Sigmoid colon (tissue), 7 donors: ENCODE results near the gene CCDC85C. TPM values are rescaled to one million over a fixed set of nuclear protein-coding genes. Genes with fewer than 3 reads are reported as not detected.

Source experiments
- DNase-seq: peaks from one replicate; pipeline ENCODE4 v3.0.0-alpha.2; 2019
- H3K27ac ChIP-seq, 4 donors: fragments of 200-600 bp; sonication (generic); one replicate each; pipeline ENCODE4 v1.5.1; 2016 to 2019; ENCODE audit warnings: mild to moderate bottlenecking in 1 of 4
- H3K27me3 ChIP-seq, 3 donors: fragments of 200-600 bp; sonication (generic); one replicate each; pipeline ENCODE4 v1.5.1; 2019; ENCODE audit warnings: mild to moderate bottlenecking in 1 of 3
- H3K36me3 ChIP-seq, 4 donors: fragments of 200-600 bp; sonication (generic); one replicate each; pipeline ENCODE4 v1.5.1; 2016 to 2019
- H3K4me1 ChIP-seq, 4 donors: fragments of 200-600 bp; sonication (generic); one replicate each; pipeline ENCODE4 v1.5.1; 2017 to 2019
- H3K4me3 ChIP-seq, 4 donors: fragments of 200-600 bp; sonication (generic); one replicate each; pipeline ENCODE4 v1.5.1; 2017 to 2019; ENCODE audit warnings: mild to moderate bottlenecking in 2 of 4, moderate library complexity in 1 of 4
- H3K9me3 ChIP-seq, 4 donors: fragments of 200-600 bp in 3 of 4; sonication (generic) in 3 of 4; one replicate each; pipeline versions ENCODE4 v1.5.1 to v1.6.1; 2013 to 2019
- CTCF ChIP-seq, 4 experiments: fragments of 450-650 bp in 3 of 4; fragments of 200-600 bp in 1 of 4; IDR thresholded peaks; one replicate each; pipeline ENCODE4 v1.5.1; 2016 to 2019; ENCODE audit warnings: antibody characterized with exemption in 4 of 4, mild to moderate bottlenecking in 3 of 4, moderate library complexity in 2 of 4
- EP300 ChIP-seq, 4 donors: sonication (generic); formaldehyde crosslinking; IDR thresholded peaks; one replicate each; pipeline ENCODE4 v1.6.1; 2017; ENCODE audit warnings: antibody characterized with exemption in 4 of 4
- POLR2A ChIP-seq, 2 donors: fragments of 450-650 bp; IDR thresholded peaks; one replicate each; pipeline ENCODE4 v1.6.1; 2016; ENCODE audit warnings: antibody characterized with exemption in 2 of 2, mild to moderate bottlenecking in 2 of 2, moderate library complexity in 2 of 2
- POLR2AphosphoS5 ChIP-seq, 4 donors: sonication (generic); formaldehyde crosslinking; IDR thresholded peaks; one replicate each; pipeline ENCODE4 v1.6.1; 2017; ENCODE audit warnings: antibody characterized with exemption in 4 of 4
- WGBS, 2 donors: extraction: QIAGEN DNeasy Blood & Tissue Kit; methylation state at CpG; one replicate each; pipeline ENCODE4 v1.1.7; 2013; 5-methylcytosine and 5-hydroxymethylcytosine counted together
- intact Hi-C: fragments of 100-400 bp; cut with DNase I; formaldehyde crosslinking; loops from one replicate; pipeline ENCODE4 v1.15.1; 2023
- polyA plus RNA-seq, 3 donors: library from polyadenylated mRNA; stranded (reverse); fragments of 200-250 nt; gene quantifications; one replicate each; pipeline ENCODE4 v1.2.3, GENCODE V29; 2013
- total RNA-seq, 4 donors: library from RNA; depleted of rRNA; stranded (reverse); fragments of >200 nt; gene quantifications; one replicate each; pipeline ENCODE4 v1.1.0, GENCODE V29; 2016
- donor health status: healthy with polysubstance abuse.
- donor health status: Bipolar disorder and iron deficiency.
- donor health status: healthy.

Gene CCDC85C
- total and polyA plus RNA-seq, 7 donors, result 11.4 to 79.0 (median 28.1) TPM

DNA sequence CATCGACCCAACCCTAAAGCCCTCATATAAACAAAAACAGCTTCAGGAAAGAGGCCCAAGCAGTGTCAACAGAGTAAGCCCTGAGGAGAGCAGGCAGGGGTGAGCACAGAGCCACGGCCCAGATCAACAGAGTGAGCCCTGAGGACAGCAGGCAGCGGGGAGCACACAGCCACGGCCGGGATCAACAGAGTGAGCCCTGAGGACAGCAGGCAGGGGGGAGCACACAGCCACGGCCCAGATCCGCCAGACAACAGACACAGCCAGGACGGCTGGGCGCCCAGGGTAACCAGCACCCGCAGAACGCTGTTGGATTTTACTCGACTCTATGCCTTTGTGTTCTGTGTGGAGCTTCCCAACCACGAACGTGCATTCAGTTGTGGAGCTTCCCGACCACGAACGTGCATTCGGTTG lies 15.0 kb downstream of the CCDC85C start:
- TF ChIP-seq EP300 (IDR thresholded peaks at IDR 0.05), result no peak
- no peak for TF ChIP-seq CTCF (IDR thresholded peaks at IDR 0.05)
- no peak overlapping the region for H3K4me3 ChIP-seq
- H3K36me3 ChIP-seq, result no peaks in the 10 kb centered on the region
- DNase-seq, result no peak
- intact Hi-C loops, result no loop called here
- peaks cover 0 to 86% (median 81%) of the 10 kb centered on the region in 4 donors for H3K4me1 ChIP-seq
- H3K27ac ChIP-seq, result peak overlapping the region; percentile 38 to 97 (median 76)
- no peaks in the 10 kb centered on the region for H3K9me3 ChIP-seq
- 58 to 71% methylated on average over 18 of the region's 18 CpGs for WGBS, 2 donors
- no peaks in the 10 kb centered on the region for H3K27me3 ChIP-seq

DNA sequence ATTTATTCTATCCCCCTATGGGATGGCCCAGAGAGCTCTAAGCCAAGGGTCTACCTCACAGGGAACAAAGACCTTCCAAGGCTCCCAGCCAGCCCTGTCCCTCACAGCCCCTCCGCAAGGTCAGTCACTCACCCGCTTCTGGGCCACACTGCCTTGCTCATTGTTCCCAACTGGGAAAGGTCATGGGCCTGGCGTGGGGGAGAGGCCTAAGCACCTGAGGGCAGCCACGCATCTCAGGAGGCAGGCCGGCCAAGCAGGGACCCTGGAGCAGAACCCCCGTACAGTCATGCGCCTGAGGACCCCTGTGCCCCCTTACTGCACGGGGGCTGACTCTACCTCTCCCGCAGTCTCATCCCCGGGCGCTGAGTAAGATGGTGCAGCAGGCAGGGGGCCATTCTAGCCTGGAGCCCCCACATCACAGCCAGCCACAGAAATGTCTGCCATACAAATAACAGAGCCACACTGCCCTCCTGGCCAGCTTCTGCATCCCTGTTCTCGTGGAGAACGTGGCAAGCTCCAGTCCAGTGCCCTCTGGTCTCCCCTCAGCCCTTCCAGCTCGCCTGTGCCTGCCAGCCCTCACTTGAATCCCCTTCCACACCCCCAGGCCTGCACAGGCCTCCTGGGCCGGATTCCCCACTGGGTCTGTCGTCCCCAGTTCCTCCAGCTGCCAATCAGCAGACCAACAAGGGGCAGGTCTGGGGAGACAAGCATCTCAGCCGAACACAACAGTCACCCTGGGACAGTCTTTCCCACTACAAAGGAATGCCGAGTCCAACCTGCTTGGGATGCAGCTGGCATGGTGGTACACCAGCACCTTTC lies 16.3 kb downstream of the CCDC85C start:
- peaks cover 0 to 72% (median 67%) of the 10 kb centered on the region in 4 donors for H3K4me1 ChIP-seq
- H3K27me3 ChIP-seq, result no peaks in the 10 kb centered on the region
- TF ChIP-seq CTCF (IDR thresholded peaks at IDR 0.05) (no peak), EP300 (IDR thresholded peaks at IDR 0.05) (no peak), POLR2A (IDR thresholded peaks at IDR 0.05) (no peak), POLR2AphosphoS5 (IDR thresholded peaks at IDR 0.05) (no peak)
- WGBS, 2 donors, result 92 to 93% methylated on average over 18 of the region's 18 CpGs
- intact Hi-C loops, result no loop called here
- H3K36me3 ChIP-seq, result no peaks in the 10 kb centered on the region
- no peaks in the 10 kb centered on the region for H3K9me3 ChIP-seq
- no peak for DNase-seq
- no peak overlapping the region for H3K4me3 ChIP-seq
- H3K27ac ChIP-seq, result peak overlapping the region; percentile 38 to 97 (median 76)

- no peak overlapping the region for H3K4me3 ChIP-seq
- H3K27ac ChIP-seq, result peak overlapping the region; percentile 38 to 97 (median 76)
- 84 to 86% methylated on average over 13 of the region's 13 CpGs for WGBS, 2 donors
- peaks cover 0 to 69% (median 64%) of the 10 kb centered on the region in 4 donors for H3K4me1 ChIP-seq
- no peaks in the 10 kb centered on the region for H3K36me3 ChIP-seq
- no peaks in the 10 kb centered on the region for H3K27me3 ChIP-seq
- intact Hi-C loops, result no loop called here
- TF ChIP-seq CTCF (IDR thresholded peaks at IDR 0.05) (no peak), POLR2A (IDR thresholded peaks at IDR 0.05) (no peak), POLR2AphosphoS5 (IDR thresholded peaks at IDR 0.05) (no peak), EP300 (IDR thresholded peaks at IDR 0.05) (no peak)
- no peak for DNase-seq
- H3K9me3 ChIP-seq, result no peaks in the 10 kb centered on the region
Observed at GRCh38 chr14:99586761-99587459, 17.1 kb downstream of the CCDC85C start.

DNA sequence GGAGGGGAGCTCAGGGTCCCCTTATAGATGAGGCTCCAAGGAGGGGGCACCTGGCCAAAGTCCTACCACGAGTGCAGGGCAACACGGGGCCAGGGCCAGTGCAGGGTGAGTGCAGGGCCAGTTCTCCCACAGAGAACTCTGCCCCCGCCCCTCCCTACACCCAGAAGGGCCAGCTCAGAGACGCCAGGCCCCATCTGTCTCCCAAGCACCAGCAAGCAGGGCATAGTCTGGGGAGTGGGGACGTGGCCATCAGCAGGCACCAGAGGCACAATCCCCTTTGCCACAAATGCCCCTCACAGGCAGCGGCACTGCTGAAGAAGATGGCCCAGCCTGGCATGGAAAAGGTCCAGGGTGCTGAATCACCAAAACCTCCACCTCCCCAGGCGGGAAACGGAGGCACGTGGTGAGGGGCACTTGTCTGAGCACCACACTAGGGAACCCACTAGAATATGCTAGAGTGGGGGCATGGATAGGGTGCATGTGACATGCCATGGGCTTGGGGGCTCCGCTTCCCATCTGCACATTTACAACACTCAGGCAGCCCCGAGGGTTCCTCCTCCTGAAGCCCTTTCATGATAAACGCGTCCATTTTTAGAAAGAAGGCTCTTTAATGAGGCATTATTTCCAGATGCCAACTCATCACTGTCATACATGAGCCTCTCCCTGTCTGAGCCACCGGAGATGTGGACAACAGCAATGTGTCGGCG lies 17.8 kb downstream of the CCDC85C start:
- H3K27ac ChIP-seq, result peak overlapping the region in 3 of 4 donors; percentile 66 to 97 (median 86)
- 82 to 90% methylated on average over 16 of the region's 16 CpGs for WGBS, 2 donors
- no peak overlapping the region for H3K4me3 ChIP-seq
- H3K4me1 ChIP-seq, result peaks cover 0 to 69% (median 64%) of the 10 kb centered on the region in 4 donors
- no peaks in the 10 kb centered on the region for H3K27me3 ChIP-seq
- no peaks in the 10 kb centered on the region for H3K9me3 ChIP-seq
- TF ChIP-seq POLR2AphosphoS5 (IDR thresholded peaks at IDR 0.05) (no peak), POLR2A (IDR thresholded peaks at IDR 0.05) (no peak), CTCF (IDR thresholded peaks at IDR 0.05) (no peak), EP300 (IDR thresholded peaks at IDR 0.05) (no peak)
- intact Hi-C loops, result no loop called here
- no peaks in the 10 kb centered on the region for H3K36me3 ChIP-seq
- no peak for DNase-seq
